OCI-LY7 (cell line): ENCODE results near the gene UBE2K. TPM values are rescaled to one million over a fixed set of nuclear protein-coding genes. Genes with fewer than 3 reads are reported as not detected.

Experiments used
- BruUV-seq: library from RNA; stranded (reverse); fragments of 400-500 nt; replicated peaks from 2 replicates; lab custom pipeline; 2021; lab: Mats Ljungman, UMichigan
- CTCF ChIA-PET: fragments of 300-600 bp; sonication (Branson Sonifier 250); formaldehyde crosslinking; loops from one replicate; lab custom pipeline; 2022; ENCODE audit warnings: antibody characterized with exemption; ENCODE audit not compliant: unreplicated experiment; lab: Charles Lee
- POLR2A ChIA-PET: fragments of 300-600 bp; sonication (Branson Sonifier 250); formaldehyde crosslinking; loops from one replicate; lab custom pipeline; 2022; ENCODE audit warnings: antibody characterized with exemption; lab: Charles Lee
- DNase-seq: peaks from one replicate; pipeline ENCODE4 v3.0.0-alpha.2; 2015; ENCODE audit warnings: low spot score
- H2AFZ ChIP-seq: fragments of 200-600 bp; sonication (generic), shearing (Covaris generic); 2 replicates; pipeline ENCODE4 v1.6.1; 2014; ENCODE audit warnings: mild to moderate bottlenecking, antibody characterized with exemption, low read length, moderate library complexity
- H3K27ac ChIP-seq: fragments of 200-600 bp; sonication (generic); 2 replicates; pipeline ENCODE4 v1.5.1; 2014; ENCODE audit warnings: mixed run types, low read depth, mild to moderate bottlenecking, moderate library complexity, low read length, inconsistent platforms; ENCODE audit not compliant: poor library complexity, severe bottlenecking
- H3K36me3 ChIP-seq: fragments of 200-600 bp; sonication (generic); 2 replicates; pipeline ENCODE4 v1.6.1; 2014; ENCODE audit warnings: mild to moderate bottlenecking, antibody characterized with exemption, low read length, moderate library complexity, mixed read lengths; ENCODE audit not compliant: insufficient read depth
- H3K4me1 ChIP-seq: fragments of 200-600 bp; sonication (generic); 2 replicates; pipeline ENCODE4 v1.5.1; 2014; ENCODE audit warnings: mild to moderate bottlenecking, low read length; ENCODE audit not compliant: insufficient read depth, poor library complexity, severe bottlenecking
- H3K4me2 ChIP-seq: fragments of 200-600 bp; sonication (generic); 2 replicates; pipeline ENCODE4 v1.6.1; 2014; ENCODE audit warnings: mild to moderate bottlenecking, low read length
- H3K4me3 ChIP-seq: fragments of 200-600 bp; sonication (generic); 2 replicates; pipeline ENCODE4 v1.5.1; 2014; ENCODE audit warnings: mild to moderate bottlenecking, low read depth, low read length; ENCODE audit not compliant: poor library complexity, severe bottlenecking
- H3K79me2 ChIP-seq: fragments of 200-600 bp; sonication (generic); 2 replicates; pipeline ENCODE4 v1.6.1; 2016; ENCODE audit warnings: low read depth, mild to moderate bottlenecking, low read length, moderate library complexity, mixed read lengths; ENCODE audit not compliant: insufficient read depth
- H3K9me2 ChIP-seq: fragments of 200-600 bp; sonication (generic); 2 replicates; pipeline ENCODE4 v1.6.1; 2016; ENCODE audit warnings: mild to moderate bottlenecking, low read length, mixed read lengths; ENCODE audit not compliant: insufficient read depth
- H3K9me3 ChIP-seq: fragments of 200-600 bp; sonication (generic); 2 replicates; pipeline ENCODE4 v1.6.1; 2014; ENCODE audit warnings: mild to moderate bottlenecking, mixed run types, low read length, mixed read lengths
- H4K20me1 ChIP-seq: fragments of 200-600 bp; sonication (generic); 2 replicates; pipeline ENCODE4 v1.6.1; 2014; ENCODE audit warnings: mild to moderate bottlenecking, antibody characterized with exemption, low read length, moderate library complexity, mixed read lengths; ENCODE audit not compliant: insufficient read depth
- EZH2phosphoT487 ChIP-seq: fragments of 200-600 bp; sonication (generic); IDR thresholded peaks from 2 replicates; pipeline ENCODE4 v1.6.1; 2018; ENCODE audit warnings: low read depth, borderline replicate concordance, mild to moderate bottlenecking, mixed run types, antibody characterized with exemption, low read length, moderate library complexity, mixed read lengths
- intact Hi-C: fragments of 100-400 bp; cut with micrococcal nuclease; formaldehyde crosslinking; loops from one replicate; pipeline ENCODE4 v1.10.0; 2022; ENCODE audit not compliant: unreplicated experiment
- total RNA-seq, 2 experiments: library from RNA; depleted of rRNA in 1 of 2; stranded (reverse); fragments of >200 nt in 1 of 2; shearing (Covaris generic) in 1 of 2; gene quantifications; 2 replicates each; pipeline ENCODE4 v1.2.3, GENCODE V29; 2014 to 2022
- TF ChIP-seq, protein P1 (sequence below): fragments of 200-600 bp; sonication (generic); conservative IDR thresholded peaks from 2 replicates; pipeline ENCODE4 v1.5.1; 2014; ENCODE audit warnings: mild to moderate bottlenecking, antibody characterized with exemption, low read length, moderate library complexity, mixed read lengths

UBE2K gene
- total RNA-seq, 2 experiments from 2014 or later, result 20.8 to 88.0 TPM

- Histone ChIP-seq H3K4me2 (no peak overlapping the region), H3K4me1 (no peaks in the 10 kb centered on the region), H3K9me2 (no peaks in the 10 kb centered on the region), H3K27ac (no peak overlapping the region), H3K9me3 (no peaks in the 10 kb centered on the region), H3K36me3 (peaks cover 46% of the 10 kb centered on the region), H2AFZ (no peak overlapping the region), H4K20me1 (no peaks in the 10 kb centered on the region), H3K4me3 (no peak overlapping the region), H3K79me2 (no peaks in the 10 kb centered on the region)
- TF ChIP-seq, protein P1, sequence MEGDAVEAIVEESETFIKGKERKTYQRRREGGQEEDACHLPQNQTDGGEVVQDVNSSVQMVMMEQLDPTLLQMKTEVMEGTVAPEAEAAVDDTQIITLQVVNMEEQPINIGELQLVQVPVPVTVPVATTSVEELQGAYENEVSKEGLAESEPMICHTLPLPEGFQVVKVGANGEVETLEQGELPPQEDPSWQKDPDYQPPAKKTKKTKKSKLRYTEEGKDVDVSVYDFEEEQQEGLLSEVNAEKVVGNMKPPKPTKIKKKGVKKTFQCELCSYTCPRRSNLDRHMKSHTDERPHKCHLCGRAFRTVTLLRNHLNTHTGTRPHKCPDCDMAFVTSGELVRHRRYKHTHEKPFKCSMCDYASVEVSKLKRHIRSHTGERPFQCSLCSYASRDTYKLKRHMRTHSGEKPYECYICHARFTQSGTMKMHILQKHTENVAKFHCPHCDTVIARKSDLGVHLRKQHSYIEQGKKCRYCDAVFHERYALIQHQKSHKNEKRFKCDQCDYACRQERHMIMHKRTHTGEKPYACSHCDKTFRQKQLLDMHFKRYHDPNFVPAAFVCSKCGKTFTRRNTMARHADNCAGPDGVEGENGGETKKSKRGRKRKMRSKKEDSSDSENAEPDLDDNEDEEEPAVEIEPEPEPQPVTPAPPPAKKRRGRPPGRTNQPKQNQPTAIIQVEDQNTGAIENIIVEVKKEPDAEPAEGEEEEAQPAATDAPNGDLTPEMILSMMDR, result no peak
- no peak for TF ChIP-seq EZH2phosphoT487
- intact Hi-C loops, result no loop called here
- ChIA-PET POLR2A (no interaction called here), CTCF (no interaction called here)
- DNase-seq, result no peak
- BruUV-seq, result no TSS peak
Observed at GRCh38 chr4:39821951-39822350, 124.0 kb downstream of the UBE2K start.

DNA sequence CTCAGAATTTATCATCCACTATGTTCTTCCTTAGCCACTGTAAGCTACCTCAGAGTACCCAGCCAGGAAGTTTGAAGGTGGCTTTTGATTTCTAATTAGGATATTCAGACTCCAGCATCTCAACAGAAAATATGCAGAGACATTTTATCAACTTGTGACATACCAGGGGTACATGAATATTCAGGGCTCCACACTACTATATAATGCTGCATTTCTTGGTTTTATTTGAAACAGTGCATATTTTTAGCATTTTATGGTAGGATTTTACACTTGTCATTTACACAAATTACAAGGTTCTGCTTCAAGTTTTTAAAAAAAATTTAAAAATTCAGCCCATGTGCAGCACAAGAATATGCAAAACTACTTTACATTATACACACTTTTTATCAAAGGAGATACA is 124.7 kb downstream of the UBE2K start:
- no TSS peak for BruUV-seq
- H3K4me1 ChIP-seq, result no peaks in the 10 kb centered on the region
- no peak overlapping the region for H3K4me2 ChIP-seq
- ChIA-PET CTCF (no interaction called here), POLR2A (no interaction called here)
- no peak for DNase-seq
- H3K4me3 ChIP-seq, result no peak overlapping the region
- H3K36me3 ChIP-seq, result peaks cover 53% of the 10 kb centered on the region
- no peaks in the 10 kb centered on the region for H4K20me1 ChIP-seq
- no peaks in the 10 kb centered on the region for H3K9me3 ChIP-seq
- H3K79me2 ChIP-seq, result no peaks in the 10 kb centered on the region
- TF ChIP-seq, protein P1, result no peak
- TF ChIP-seq EZH2phosphoT487, result no peak
- intact Hi-C loops, result no loop called here
- no peak overlapping the region for H2AFZ ChIP-seq
- H3K27ac ChIP-seq, result no peak overlapping the region
- no peaks in the 10 kb centered on the region for H3K9me2 ChIP-seq

GRCh38 chr4:39823191-39823590 is 125.3 kb downstream of the UBE2K start:
- H3K79me2 ChIP-seq, result no peaks in the 10 kb centered on the region
- H3K27ac ChIP-seq, result no peak overlapping the region
- H3K9me3 ChIP-seq, result no peaks in the 10 kb centered on the region
- H3K9me2 ChIP-seq, result no peaks in the 10 kb centered on the region
- no peak overlapping the region for H2AFZ ChIP-seq
- no peak overlapping the region for H3K4me2 ChIP-seq
- intact Hi-C loops, result no loop called here
- no peaks in the 10 kb centered on the region for H3K4me1 ChIP-seq
- no TSS peak for BruUV-seq
- H3K36me3 ChIP-seq, result peaks cover 58% of the 10 kb centered on the region
- TF ChIP-seq, protein P1, result no peak
- TF ChIP-seq EZH2phosphoT487, result no peak
- no peaks in the 10 kb centered on the region for H4K20me1 ChIP-seq
- CTCF ChIA-PET, result no interaction called here
- no peak overlapping the region for H3K4me3 ChIP-seq
- POLR2A ChIA-PET, result no interaction called here
- no peak for DNase-seq
